Measurements from ENCODE around the gene PPIL3.

- TF ChIP-seq CTCF (IDR thresholded peaks at IDR 0.05) (no peak), NFE2L2 (conservative IDR thresholded peaks at IDR 0.05; ENCODE audit: low read length) (no peak), FOSL2 (IDR thresholded peaks at IDR 0.05) (no peak), FOSL2 (CRISPR knock-in tag; IDR thresholded peaks at IDR 0.05) (no peak), FOSB (CRISPR knock-in tag; IDR thresholded peaks at IDR 0.05) (no peak), EP300 (IDR thresholded peaks at IDR 0.05) (no peak), CEBPB (IDR thresholded peaks at IDR 0.05) (no peak)
Measured at GRCh38 chr2:200828572-200829257, 60.2 kb downstream of the PPIL3 start.
